Activated T-helper 9 cell treated with anti-CD3 and anti-CD28 coated beads, Interleukin-2, amount 50 U/mL, for 16 hours (primary cell): ENCODE data around the gene KLHL3.

Source experiments
- DNase-seq: peaks from one replicate; pipeline ENCODE4 v3.0.0-alpha.2; 2020; ENCODE audit warnings: low read depth

The KLHL3 gene

GRCh38 chr5:137575847-137576246, 160.0 kb downstream of the KLHL3 start:
- no peak for DNase-seq

DNA sequence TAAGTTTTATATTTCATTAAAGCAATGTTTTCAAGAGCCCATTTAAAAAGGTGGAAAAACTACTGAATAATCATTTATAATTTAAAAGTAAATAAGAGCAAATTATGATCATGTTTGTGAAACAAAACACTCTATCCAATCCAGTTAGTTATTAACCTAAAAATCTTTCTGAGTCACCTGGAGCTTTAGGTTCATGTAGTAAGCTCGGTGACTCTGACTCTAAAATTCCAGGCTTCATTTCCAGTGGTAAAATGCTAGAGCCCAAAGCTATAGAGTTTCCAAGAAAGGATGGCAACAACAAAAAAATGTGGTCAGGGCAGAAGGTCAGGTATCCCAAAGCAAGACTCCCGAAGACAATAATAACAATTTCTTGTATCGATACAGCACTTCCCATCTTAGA, 160.7 kb downstream of the KLHL3 start:
- DNase-seq: no peak

DNA sequence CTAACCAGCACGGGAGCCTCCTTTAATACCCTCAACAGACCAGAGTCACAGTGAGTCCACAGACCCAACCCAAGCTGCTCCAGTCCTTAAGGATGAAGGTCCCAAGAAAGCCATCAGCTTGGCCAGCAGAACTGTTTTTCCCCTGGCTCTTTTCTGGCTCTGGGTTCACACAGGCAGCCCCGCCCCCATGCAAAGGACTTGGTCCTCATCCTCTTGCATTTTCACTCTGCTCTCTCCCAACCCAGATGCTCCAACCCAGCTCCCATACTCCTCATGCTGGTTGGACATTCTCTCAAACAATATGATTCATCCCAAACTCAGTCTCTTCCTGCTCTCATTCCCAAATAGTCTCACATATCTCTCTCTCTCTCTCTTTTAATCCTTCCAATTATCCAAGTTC, 162.5 kb downstream of the KLHL3 start:
- no peak for DNase-seq

GRCh38 chr5:137572042-137572695, 163.7 kb downstream of the KLHL3 start:
- DNase-seq: no peak

DNA sequence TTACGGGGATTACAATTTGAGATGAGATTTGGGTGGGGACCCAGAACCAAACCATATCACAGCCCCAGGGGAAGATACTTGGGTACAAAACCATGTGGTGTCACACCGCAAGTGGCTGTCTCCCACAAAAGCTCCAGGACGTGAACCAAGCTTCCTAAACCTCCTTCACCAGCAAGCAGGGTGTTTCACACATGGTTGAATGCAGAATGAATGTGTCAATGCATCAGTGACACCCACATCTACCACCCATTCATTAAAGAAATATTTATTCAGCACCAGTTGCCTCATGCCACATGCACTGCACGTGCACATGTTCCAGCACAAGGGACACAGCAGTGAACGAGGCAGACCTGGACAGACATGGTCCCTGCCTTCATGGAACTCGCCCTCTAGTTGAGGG, 165.8 kb downstream of the KLHL3 start:
- no peak for DNase-seq
